Retinal pigment epithelial cell (primary cell): ENCODE results near the gene LRRC4.
A peak's percentile ranks its signal among the peaks of the same experiment; 100 is the strongest.

Experiments used
- DNase-seq: peaks from one replicate; pipeline ENCODE4 v3.0.0-alpha.2; 2010; ENCODE audit warnings: low read depth
- H3K4me3 ChIP-seq: 2 replicates; pipeline ENCODE4 v1.5.1; 2011; ENCODE audit warnings: mild to moderate bottlenecking, low read length, control low read depth, moderate library complexity
- CTCF ChIP-seq: conservative IDR thresholded peaks from 2 replicates; pipeline ENCODE4 v1.5.1; 2011; ENCODE audit warnings: low read depth, low read length, control low read depth, inconsistent platforms

The LRRC4 gene

GRCh38 chr7:128040205-128040604 lies 9.0 kb upstream of the LRRC4 start:
- no peak for TF ChIP-seq CTCF
- no peak for DNase-seq
- H3K4me3 ChIP-seq, result no peak overlapping the region

- no peak for TF ChIP-seq CTCF
- DNase-seq, result no peak
- no peak overlapping the region for H3K4me3 ChIP-seq
Observed at GRCh38 chr7:128039544-128039953, 8.3 kb upstream of the LRRC4 start.

GRCh38 chr7:128037880-128038619 lies 6.8 kb upstream of the LRRC4 start:
- no peak overlapping the region for H3K4me3 ChIP-seq
- no peak for DNase-seq
- TF ChIP-seq CTCF, result no peak

GRCh38 chr7:128037081-128037480 lies 5.8 kb upstream of the LRRC4 start:
- TF ChIP-seq CTCF, result no peak
- DNase-seq, result no peak
- no peak overlapping the region for H3K4me3 ChIP-seq

GRCh38 chr7:128036226-128036940 lies 5.1 kb upstream of the LRRC4 start:
- no peak for TF ChIP-seq CTCF
- no peak for DNase-seq
- H3K4me3 ChIP-seq, result no peak overlapping the region

GRCh38 chr7:128035712-128036111 lies 4.5 kb upstream of the LRRC4 start:
- TF ChIP-seq CTCF, result peak; percentile 71
- DNase-seq, result no peak
- H3K4me3 ChIP-seq, result no peak overlapping the region

- no peak for DNase-seq
- H3K4me3 ChIP-seq, result no peak overlapping the region
- no peak for TF ChIP-seq CTCF
Observed at GRCh38 chr7:128034825-128035224, 3.6 kb upstream of the LRRC4 start.
